Immature natural killer cell (primary cell): ENCODE data around the gene MAP3K4. TPM values are rescaled to one million over a fixed set of nuclear protein-coding genes. Genes with fewer than 3 reads are reported as not detected.

Experiments used
- DNase-seq, 3 donors: peaks; one replicate each; pipeline ENCODE4 v3.0.0; 2022; ENCODE audit warnings: mixed read lengths in 1 of 3
- H3K27ac Mint-ChIP-seq, 6 donors: one replicate each; pipeline ENCODE4 v1.8.0; 2020; ENCODE audit warnings: mixed read lengths in 6 of 6, mild to moderate bottlenecking in 5 of 6, inconsistent platforms in 4 of 6, moderate library complexity in 3 of 6
- H3K27me3 Mint-ChIP-seq, 3 donors: one replicate each; pipeline ENCODE4 v1.8.0; 2020 to 2021; ENCODE audit warnings: low read depth in 3 of 3, mild to moderate bottlenecking in 3 of 3, mixed read lengths in 3 of 3, moderate library complexity in 3 of 3, inconsistent platforms in 1 of 3
- H3K36me3 Mint-ChIP-seq, 3 donors: one replicate each; pipeline ENCODE4 v1.8.0; 2020; ENCODE audit warnings: mixed read lengths in 3 of 3, inconsistent platforms in 2 of 3, mild to moderate bottlenecking in 2 of 3
- H3K4me1 Mint-ChIP-seq, 2 donors: one replicate each; pipeline ENCODE4 v1.8.0; 2020; ENCODE audit warnings: inconsistent platforms in 2 of 2, mild to moderate bottlenecking in 2 of 2, mixed read lengths in 2 of 2, moderate library complexity in 1 of 2
- H3K4me3 Mint-ChIP-seq, 5 donors: one replicate each; pipeline ENCODE4 v1.8.0; 2020; ENCODE audit warnings: mild to moderate bottlenecking in 5 of 5, mixed read lengths in 5 of 5, inconsistent platforms in 3 of 5, moderate library complexity in 3 of 5
- H3K9me3 Mint-ChIP-seq, 6 donors: one replicate each; pipeline ENCODE4 v1.8.0; 2020; ENCODE audit warnings: mild to moderate bottlenecking in 6 of 6, mixed read lengths in 6 of 6, inconsistent platforms in 4 of 6, moderate library complexity in 3 of 6
- polyA plus RNA-seq, 3 donors: library from polyadenylated mRNA; unstranded; fragments of 300-500 nt; fragmentation: Illumina TruSeq; gene quantifications; one replicate each; pipeline ENCODE4 v1.2.3, GENCODE V29; 2021

Gene MAP3K4
- polyA plus RNA-seq, 3 donors from 2014 or later = 5.2 to 11.2 (median 9.2) TPM

DNA sequence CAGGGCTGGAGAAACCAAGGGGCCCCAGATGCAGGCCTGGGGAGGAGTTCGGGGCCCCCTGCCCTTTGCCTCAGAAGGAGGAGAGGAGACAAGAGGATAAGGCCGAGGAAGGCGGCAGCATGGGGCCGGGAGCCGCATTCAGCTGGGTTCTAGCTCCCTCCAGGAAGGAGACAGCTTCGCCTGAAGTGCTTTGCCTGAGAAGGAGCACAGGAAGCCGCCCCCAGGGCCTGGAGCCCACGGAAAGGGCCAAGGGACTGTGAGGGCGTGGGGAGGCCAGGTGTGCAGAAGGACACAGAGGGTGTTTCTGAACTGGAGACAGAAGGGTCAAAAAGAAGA is 160.9 kb downstream of the MAP3K4 start:
- DNase-seq = no peak
- Mint-ChIP-seq H3K4me3 (no peak overlapping the region), H3K4me1 (no peaks in the 10 kb centered on the region), H3K36me3 (peaks cover 9 to 43% (median 18%) of the 10 kb centered on the region in 3 donors), H3K27ac (peak overlapping the region in 2 of 6 donors; percentile 58 to 71), H3K9me3 (no peaks in the 10 kb centered on the region), H3K27me3 (peaks cover 0 to 4% (median 0%) of the 10 kb centered on the region in 3 donors)

DNA sequence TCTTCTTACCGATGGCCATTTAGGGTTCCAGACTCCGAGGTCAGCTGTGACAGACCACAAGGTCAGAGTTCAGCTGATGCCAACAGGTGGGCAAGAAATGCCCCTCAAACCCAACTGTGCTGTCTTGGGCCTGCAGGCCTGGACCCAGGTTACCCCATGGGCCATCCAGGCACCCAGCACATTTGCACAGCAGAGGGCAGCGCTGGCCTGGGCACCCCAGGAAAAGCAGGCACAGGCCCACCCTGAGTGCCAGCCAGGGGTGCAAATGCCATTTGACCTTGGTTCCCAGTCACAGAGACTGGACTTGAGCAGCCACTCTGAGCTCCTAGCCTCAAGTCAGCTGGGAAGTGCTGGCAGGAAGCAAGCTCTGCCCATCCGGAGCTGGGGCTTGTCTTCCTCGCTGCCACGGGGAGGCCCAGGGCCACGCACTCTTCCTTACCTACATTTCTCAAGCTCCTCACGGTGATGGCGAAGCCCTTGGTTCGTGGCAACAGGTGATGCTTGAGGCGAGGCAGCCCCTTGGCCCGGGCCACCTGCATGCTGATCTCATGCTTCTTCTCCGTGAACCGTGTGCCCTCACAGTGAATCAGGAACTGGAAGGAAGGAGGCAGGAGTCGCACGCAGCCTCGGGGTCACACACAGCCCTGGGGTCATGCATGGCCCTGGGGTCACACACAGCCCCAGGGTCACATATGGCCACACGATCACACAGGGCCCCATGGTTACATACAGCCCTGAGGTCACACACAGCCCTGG is 161.5 kb downstream of the MAP3K4 start:
- DNase-seq = peak; percentile 19 to 44 (median 38)
- peak overlapping the region in 2 of 6 donors; percentile 50 to 57 for H3K27ac Mint-ChIP-seq
- no peak overlapping the region for H3K4me3 Mint-ChIP-seq
- H3K36me3 Mint-ChIP-seq = peaks cover 9 to 43% (median 17%) of the 10 kb centered on the region in 3 donors
- H3K4me1 Mint-ChIP-seq = peaks cover 0 to 4% of the 10 kb centered on the region in 2 donors
- no peaks in the 10 kb centered on the region for H3K9me3 Mint-ChIP-seq
- H3K27me3 Mint-ChIP-seq = peaks cover 0 to 4% (median 0%) of the 10 kb centered on the region in 3 donors

DNA sequence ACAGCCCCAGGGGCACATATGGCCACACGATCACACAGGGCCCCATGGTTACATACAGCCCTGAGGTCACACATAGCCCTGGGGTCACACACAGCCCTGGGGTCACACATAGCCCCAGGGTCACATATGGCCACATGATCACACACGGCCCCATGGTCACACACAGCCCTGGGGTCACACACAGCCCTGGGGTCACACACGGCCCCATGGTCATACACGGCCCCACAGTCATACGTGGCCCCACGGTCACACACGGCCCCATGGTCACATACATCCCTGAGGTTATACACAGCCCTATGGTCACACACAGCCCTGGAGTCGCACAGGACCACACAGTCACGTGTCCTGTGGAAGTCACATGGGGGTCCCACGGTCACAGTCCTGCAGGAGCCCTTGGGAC is 162.2 kb downstream of the MAP3K4 start:
- H3K27ac Mint-ChIP-seq = no peak overlapping the region
- H3K4me3 Mint-ChIP-seq = no peak overlapping the region
- peaks cover 11 to 43% (median 15%) of the 10 kb centered on the region in 3 donors for H3K36me3 Mint-ChIP-seq

DNA sequence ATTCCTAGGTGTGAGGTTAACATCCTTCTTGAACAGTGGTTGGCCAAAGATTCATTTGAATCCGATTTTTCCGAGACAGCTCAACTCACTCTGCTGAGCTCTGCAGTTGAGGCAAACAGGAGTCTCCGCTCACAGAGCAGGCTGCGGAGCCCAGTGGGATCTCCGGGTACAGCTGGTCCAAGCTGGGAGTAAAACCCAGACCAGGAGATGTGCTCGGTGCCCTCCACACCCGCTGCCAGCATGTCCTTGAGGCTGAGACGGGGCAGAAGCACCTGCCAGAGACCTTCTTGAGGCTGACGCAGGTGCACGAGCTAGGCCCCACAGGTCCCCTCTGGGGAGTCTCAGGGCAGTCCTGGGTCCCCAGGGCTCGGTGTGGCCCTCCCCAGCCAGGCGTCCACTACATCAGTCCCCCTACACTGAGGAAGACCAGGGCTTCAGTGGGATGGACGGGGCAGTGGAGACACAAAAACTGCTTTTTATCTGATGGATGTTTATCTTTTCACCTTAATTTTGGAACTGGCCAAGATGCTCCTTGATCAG is 163.3 kb downstream of the MAP3K4 start:
- H3K4me3 Mint-ChIP-seq = no peak overlapping the region
- peak overlapping the region in 3 of 6 donors; percentile 20 to 76 (median 58) for H3K27ac Mint-ChIP-seq
- DNase-seq = no peak
- no peaks in the 10 kb centered on the region for H3K9me3 Mint-ChIP-seq
- H3K27me3 Mint-ChIP-seq = peaks cover 0 to 4% (median 0%) of the 10 kb centered on the region in 3 donors
- H3K36me3 Mint-ChIP-seq = peaks cover 10 to 41% (median 13%) of the 10 kb centered on the region in 3 donors
- peaks cover 0 to 6% of the 10 kb centered on the region in 2 donors for H3K4me1 Mint-ChIP-seq

More for the DNA sequence above, 162.2 kb downstream of the MAP3K4 start:
- H3K4me1 Mint-ChIP-seq = peaks cover 0 to 6% of the 10 kb centered on the region in 2 donors
- no peak for DNase-seq
- H3K9me3 Mint-ChIP-seq = no peaks in the 10 kb centered on the region
- peaks cover 0 to 4% (median 0%) of the 10 kb centered on the region in 3 donors for H3K27me3 Mint-ChIP-seq

DNA sequence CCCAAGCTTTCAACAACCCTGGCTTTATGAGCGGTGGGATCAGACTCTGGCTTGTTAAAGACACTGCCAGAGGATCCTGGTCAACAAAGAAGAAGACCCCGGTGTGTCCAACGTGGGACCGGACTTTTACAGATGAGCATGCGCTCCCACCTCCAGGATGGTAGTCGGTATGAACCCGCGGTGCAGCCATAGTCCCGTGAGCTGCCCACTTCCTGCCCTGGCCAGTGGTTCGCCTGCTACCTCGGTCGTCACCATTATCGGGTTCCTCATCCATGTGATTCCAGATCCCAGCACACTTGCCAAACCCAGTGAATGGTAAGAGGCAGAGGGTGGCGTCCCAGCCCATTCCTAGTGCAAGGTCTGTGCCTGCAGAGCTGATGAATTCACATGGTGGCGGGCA is 169.6 kb downstream of the MAP3K4 start:
- no peak for DNase-seq
- Mint-ChIP-seq H3K4me1 (peaks cover 0 to 6% of the 10 kb centered on the region in 2 donors), H3K27me3 (peaks cover 0 to 2% (median 0%) of the 10 kb centered on the region in 3 donors), H3K4me3 (no peak overlapping the region), H3K36me3 (peaks cover 23 to 60% (median 28%) of the 10 kb centered on the region in 3 donors), H3K9me3 (no peaks in the 10 kb centered on the region), H3K27ac (no peak overlapping the region)

DNA sequence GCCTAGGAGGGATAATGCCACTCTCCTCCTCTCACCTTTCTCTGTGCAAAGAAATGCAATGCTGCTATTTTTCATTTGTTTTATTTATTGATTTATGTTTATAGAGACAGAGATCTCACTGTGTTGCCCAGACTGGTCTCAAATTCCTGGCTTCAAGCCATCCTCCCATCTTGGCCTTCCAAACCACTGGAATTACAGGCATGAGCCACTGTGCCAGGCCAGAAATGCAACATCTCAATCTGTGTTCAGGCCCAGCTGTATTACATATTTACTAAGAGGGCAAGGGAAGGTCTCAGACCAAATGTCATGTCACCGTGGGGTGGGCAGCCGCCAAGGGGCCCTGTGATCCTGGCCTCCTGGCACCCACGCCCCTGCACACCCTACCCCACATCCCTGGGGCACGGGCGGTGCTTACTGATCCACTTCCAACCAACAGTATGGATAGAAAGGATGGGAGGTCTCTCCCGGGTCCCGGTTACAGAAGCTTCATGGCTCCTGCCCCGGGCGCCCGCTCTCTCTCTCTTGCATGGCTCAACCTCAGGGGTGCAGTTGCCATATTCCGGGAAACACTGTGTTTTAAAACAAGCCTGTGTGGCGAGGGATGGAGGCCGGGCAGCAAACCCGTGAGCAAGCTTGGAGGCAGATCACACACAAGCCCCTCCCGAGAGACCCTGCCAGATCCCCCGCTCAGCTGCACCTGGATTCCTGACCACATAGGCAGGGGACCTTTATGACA is 170.5 kb downstream of the MAP3K4 start:
- Mint-ChIP-seq H3K27me3 (peaks cover 0 to 2% (median 0%) of the 10 kb centered on the region in 3 donors), H3K4me1 (peaks cover 0 to 6% of the 10 kb centered on the region in 2 donors), H3K27ac (peak overlapping the region in 2 of 6 donors; percentile 22 to 74), H3K36me3 (peaks cover 23 to 52% (median 32%) of the 10 kb centered on the region in 3 donors), H3K4me3 (no peak overlapping the region), H3K9me3 (no peaks in the 10 kb centered on the region)
- DNase-seq = no peak

DNA sequence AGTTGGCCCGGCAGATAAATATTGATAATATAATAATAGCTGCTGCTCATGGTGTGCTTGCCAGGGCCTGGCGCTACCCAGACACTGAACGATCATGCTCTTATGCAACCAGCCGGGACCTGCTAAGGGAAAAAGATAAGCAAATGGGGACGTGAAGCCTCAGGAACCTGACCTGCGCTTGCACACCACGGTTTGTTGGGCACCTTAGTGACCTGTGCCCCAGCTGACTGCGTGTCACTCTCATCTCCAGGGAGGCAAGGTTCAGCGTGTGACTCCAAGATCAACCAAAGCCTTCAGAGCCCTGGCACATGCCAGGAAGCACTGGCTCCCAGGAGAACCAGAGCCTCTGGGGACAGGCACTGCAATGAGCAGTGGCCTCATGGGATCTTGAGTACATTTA is 171.2 kb downstream of the MAP3K4 start:
- DNase-seq = no peak
- peaks cover 22 to 46% (median 32%) of the 10 kb centered on the region in 3 donors for H3K36me3 Mint-ChIP-seq
- no peak overlapping the region for H3K27ac Mint-ChIP-seq
- no peaks in the 10 kb centered on the region for H3K9me3 Mint-ChIP-seq
- H3K4me3 Mint-ChIP-seq = no peak overlapping the region
- peaks cover 0 to 2% (median 0%) of the 10 kb centered on the region in 3 donors for H3K27me3 Mint-ChIP-seq
- peaks cover 0 to 7% of the 10 kb centered on the region in 2 donors for H3K4me1 Mint-ChIP-seq

DNA sequence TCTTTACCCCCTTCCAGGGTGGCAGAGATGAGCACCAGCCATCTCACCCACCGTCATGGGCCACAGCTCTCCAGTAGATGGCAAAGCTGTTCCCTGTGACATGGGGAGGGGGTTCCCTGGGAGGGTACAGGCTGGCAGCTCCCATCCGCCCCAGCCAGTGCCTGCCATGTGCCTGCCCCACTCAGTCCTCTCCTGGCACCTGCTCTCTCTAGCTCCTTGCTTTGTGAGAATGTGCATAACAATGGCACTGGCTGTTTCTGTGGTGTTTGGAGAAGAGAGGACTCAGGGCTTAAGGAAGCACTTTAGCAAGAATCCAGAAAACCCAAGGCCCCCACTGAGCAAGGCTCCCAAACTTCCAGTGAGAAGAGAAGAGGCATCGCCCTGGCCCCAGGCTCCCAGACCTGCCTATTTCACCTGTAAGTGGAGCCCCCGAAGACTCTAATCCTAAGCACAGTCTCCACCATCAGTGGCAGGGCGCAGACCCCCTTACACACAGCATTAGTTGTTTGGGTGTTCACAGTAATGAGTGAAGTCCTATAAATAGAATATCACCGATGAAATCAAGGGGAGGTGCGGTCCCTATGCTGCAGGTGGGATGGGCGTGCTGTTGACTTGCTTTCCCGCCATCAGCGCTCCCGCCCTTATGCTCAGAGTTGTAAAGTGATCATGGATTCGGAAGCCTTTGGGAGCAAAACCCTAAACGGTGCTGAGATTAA is 172.1 kb downstream of the MAP3K4 start:
- H3K36me3 Mint-ChIP-seq = peaks cover 16 to 37% (median 26%) of the 10 kb centered on the region in 3 donors
- peaks cover 6 to 10% of the 10 kb centered on the region in 2 donors for H3K4me1 Mint-ChIP-seq
- no peak overlapping the region for H3K27ac Mint-ChIP-seq

DNA sequence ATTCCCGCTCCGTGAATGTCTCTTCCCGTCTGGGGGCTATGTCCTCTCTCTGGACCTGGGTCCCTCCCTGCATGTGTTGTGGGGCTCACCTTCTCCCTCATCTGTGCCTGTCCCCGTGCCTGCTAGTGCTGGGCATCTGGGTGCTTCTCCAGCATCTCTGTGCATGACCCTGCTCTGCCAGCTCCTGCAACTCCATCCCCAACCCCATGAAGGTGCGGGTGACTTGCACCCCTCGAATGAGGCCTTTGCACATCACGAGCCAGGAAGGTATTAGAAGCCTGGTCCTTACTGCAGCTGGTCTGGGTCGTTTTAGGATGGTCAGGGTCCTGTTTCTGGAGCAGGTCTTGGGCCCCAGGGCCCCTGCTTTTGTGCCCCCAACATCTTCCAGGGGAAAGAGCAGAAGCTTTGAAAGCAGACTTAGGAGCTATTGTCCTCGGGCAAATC is 172.6 kb downstream of the MAP3K4 start:
- no peak overlapping the region for H3K4me3 Mint-ChIP-seq
- no peaks in the 10 kb centered on the region for H3K9me3 Mint-ChIP-seq
- H3K36me3 Mint-ChIP-seq = peaks cover 16 to 37% (median 26%) of the 10 kb centered on the region in 3 donors
- H3K4me1 Mint-ChIP-seq = peaks cover 12 to 16% of the 10 kb centered on the region in 2 donors
- H3K27me3 Mint-ChIP-seq = peaks cover 0 to 2% (median 0%) of the 10 kb centered on the region in 3 donors
- DNase-seq = no peak
- peak overlapping the region in 1 of 6 donors; percentile 34 for H3K27ac Mint-ChIP-seq

More for the DNA sequence above, 172.1 kb downstream of the MAP3K4 start:
- Mint-ChIP-seq H3K9me3 (no peaks in the 10 kb centered on the region), H3K4me3 (no peak overlapping the region), H3K27me3 (peaks cover 0 to 2% (median 0%) of the 10 kb centered on the region in 3 donors)
- no peak for DNase-seq

DNA sequence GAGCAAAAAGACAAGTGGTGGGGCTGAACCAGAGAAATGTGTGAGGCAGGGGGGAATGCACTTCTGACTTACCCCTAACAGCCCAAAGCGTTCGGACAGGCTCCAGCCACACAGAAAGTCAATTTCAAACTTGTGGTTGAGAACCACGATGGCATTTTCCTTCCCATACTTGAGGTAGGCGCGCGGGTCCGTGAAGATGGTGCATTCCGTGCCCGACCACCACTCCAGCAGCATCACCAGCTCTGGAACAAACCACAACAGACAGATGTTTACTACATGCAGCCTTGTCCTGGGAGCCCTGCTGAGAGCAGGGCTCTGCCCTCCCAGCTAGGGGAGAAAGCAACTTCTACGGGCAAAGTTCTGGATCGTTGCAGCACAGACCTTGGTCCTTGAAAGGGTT is 174.6 kb downstream of the MAP3K4 start:
- H3K36me3 Mint-ChIP-seq = peaks cover 22 to 46% (median 32%) of the 10 kb centered on the region in 3 donors
- peaks cover 30 to 36% of the 10 kb centered on the region in 2 donors for H3K4me1 Mint-ChIP-seq
- DNase-seq = no peak
- peak overlapping the region in 4 of 6 donors; percentile 27 to 74 (median 44) for H3K27ac Mint-ChIP-seq
- no peak overlapping the region for H3K4me3 Mint-ChIP-seq
- peaks cover 0 to 6% (median 0%) of the 10 kb centered on the region in 3 donors for H3K27me3 Mint-ChIP-seq
- H3K9me3 Mint-ChIP-seq = no peaks in the 10 kb centered on the region

DNA sequence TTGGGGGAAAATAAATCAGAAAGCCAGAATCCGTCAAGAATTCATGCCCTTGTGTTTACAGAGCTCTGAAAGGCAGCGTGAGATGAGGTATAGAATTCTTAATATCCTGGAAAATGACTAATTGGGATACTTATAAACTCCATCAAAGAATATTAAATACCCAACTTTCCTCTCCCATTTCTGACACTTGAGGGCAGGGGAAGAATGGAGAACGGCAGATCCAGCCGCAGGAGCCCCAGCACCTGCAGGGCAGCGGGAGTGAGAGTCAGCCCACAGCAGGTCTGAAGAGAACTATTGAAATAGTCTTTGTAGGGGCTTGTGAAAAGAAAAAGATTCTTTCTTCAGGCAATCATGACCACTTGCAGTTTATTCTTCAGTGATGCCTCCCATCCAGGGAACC is 175.1 kb downstream of the MAP3K4 start:
- Mint-ChIP-seq H3K4me3 (no peak overlapping the region), H3K36me3 (peaks cover 22 to 43% (median 29%) of the 10 kb centered on the region in 3 donors), H3K27me3 (peaks cover 0 to 6% (median 0%) of the 10 kb centered on the region in 3 donors), H3K9me3 (no peaks in the 10 kb centered on the region), H3K27ac (peak overlapping the region in 2 of 6 donors; percentile 5 to 27), H3K4me1 (peaks cover 31 to 37% of the 10 kb centered on the region in 2 donors)
- no peak for DNase-seq
